Chondrocyte (in vitro differentiated cells): Measurements from ENCODE around the gene PPP6R2. TPM values are rescaled to one million over a fixed set of nuclear protein-coding genes. Genes with fewer than 3 reads are reported as not detected.

ENCODE experiments used
- DNase-seq: peaks from one replicate; pipeline ENCODE4 v3.0.0; 2021; ENCODE audit warnings: mixed read lengths, low spot score
- H3K27ac Mint-ChIP-seq: one replicate; pipeline ENCODE4 v1.8.0; 2021; ENCODE audit warnings: mild to moderate bottlenecking, moderate library complexity, mixed read lengths; ENCODE audit not compliant: unreplicated experiment
- H3K27me3 Mint-ChIP-seq: 2 replicates; pipeline ENCODE4 v1.8.0; 2021; ENCODE audit warnings: low read depth, mixed read lengths
- H3K36me3 Mint-ChIP-seq: 2 replicates; pipeline ENCODE4 v1.8.0; 2021; ENCODE audit warnings: low read depth, mixed read lengths
- H3K4me1 Mint-ChIP-seq: 2 replicates; pipeline ENCODE4 v1.8.0; 2021; ENCODE audit warnings: low read depth, mild to moderate bottlenecking, mixed read lengths
- H3K4me3 Mint-ChIP-seq: one replicate; pipeline ENCODE4 v1.8.0; 2021; ENCODE audit warnings: mild to moderate bottlenecking, moderate library complexity, mixed read lengths; ENCODE audit not compliant: unreplicated experiment
- H3K9me3 Mint-ChIP-seq: 2 replicates; pipeline ENCODE4 v1.8.0; 2021; ENCODE audit warnings: low read depth, mixed read lengths
- CTCF ChIP-seq: fragments of 200-600 bp; sonication (generic); IDR thresholded peaks from 2 replicates; pipeline ENCODE4 v1.5.0; 2021; ENCODE audit warnings: antibody characterized with exemption, mild to moderate bottlenecking, moderate library complexity
- total RNA-seq: library from RNA; stranded (reverse); gene quantifications from 3 replicates; pipeline ENCODE4 v1.2.1, GENCODE V29; 2021

PPP6R2 gene
- total RNA-seq, 1 donor from 2014 or later: 47.1 TPM

GRCh38 chr22:50356186-50356585, 13.1 kb downstream of the PPP6R2 start:
- Mint-ChIP-seq H3K27ac (no peak overlapping the region), H3K36me3 (peaks cover 6% of the 10 kb centered on the region), H3K4me3 (no peak overlapping the region), H3K9me3 (no peaks in the 10 kb centered on the region), H3K27me3 (no peaks in the 10 kb centered on the region), H3K4me1 (no peaks in the 10 kb centered on the region)
- TF ChIP-seq CTCF: no peak
- DNase-seq: no peak

GRCh38 chr22:50357222-50357621, 14.1 kb downstream of the PPP6R2 start:
- Mint-ChIP-seq H3K9me3 (no peaks in the 10 kb centered on the region), H3K4me3 (no peak overlapping the region), H3K27ac (no peak overlapping the region), H3K27me3 (no peaks in the 10 kb centered on the region), H3K36me3 (peaks cover 6% of the 10 kb centered on the region), H3K4me1 (peaks cover 6% of the 10 kb centered on the region)
- no peak for TF ChIP-seq CTCF
- no peak for DNase-seq

- Mint-ChIP-seq H3K36me3 (peaks cover 6% of the 10 kb centered on the region), H3K4me3 (no peak overlapping the region), H3K4me1 (peaks cover 6% of the 10 kb centered on the region), H3K27me3 (no peaks in the 10 kb centered on the region), H3K27ac (no peak overlapping the region), H3K9me3 (no peaks in the 10 kb centered on the region)
- DNase-seq: no peak
- no peak for TF ChIP-seq CTCF
These were observed 14.6 kb downstream of the PPP6R2 start for GRCh38 chr22:50357756-50358155.

GRCh38 chr22:50360578-50360977, 17.5 kb downstream of the PPP6R2 start:
- H3K36me3 Mint-ChIP-seq: peaks cover 3% of the 10 kb centered on the region
- TF ChIP-seq CTCF: no peak
- no peak overlapping the region for H3K27ac Mint-ChIP-seq

GRCh38 chr22:50361222-50361621, 18.1 kb downstream of the PPP6R2 start:
- no peak overlapping the region for H3K4me3 Mint-ChIP-seq
- DNase-seq: no peak
- no peak for TF ChIP-seq CTCF
- no peaks in the 10 kb centered on the region for H3K27me3 Mint-ChIP-seq
- H3K4me1 Mint-ChIP-seq: peaks cover 10% of the 10 kb centered on the region
- H3K27ac Mint-ChIP-seq: no peak overlapping the region
- peaks cover 3% of the 10 kb centered on the region for H3K36me3 Mint-ChIP-seq
- H3K9me3 Mint-ChIP-seq: no peaks in the 10 kb centered on the region

More at GRCh38 chr22:50360578-50360977, 17.5 kb downstream of the PPP6R2 start:
- no peak for DNase-seq
- Mint-ChIP-seq H3K9me3 (no peaks in the 10 kb centered on the region), H3K4me1 (peaks cover 6% of the 10 kb centered on the region), H3K4me3 (no peak overlapping the region), H3K27me3 (no peaks in the 10 kb centered on the region)
